DOHH2 (cell line): Measurements from ENCODE around the gene CELF5.

Experiments
- CTCF ChIP-seq: fragments of 200-600 bp; sonication (generic); IDR thresholded peaks from one replicate; pipeline ENCODE4 v1.5.1; 2014; ENCODE audit warnings: antibody characterized with exemption, mild to moderate bottlenecking, low read depth, low read length; ENCODE audit not compliant: poor library complexity, severe bottlenecking
- EZH2phosphoT487 ChIP-seq: fragments of 200-600 bp; sonication (generic); IDR thresholded peaks from 2 replicates; pipeline ENCODE4 v1.6.1; 2017; ENCODE audit warnings: borderline replicate concordance, mild to moderate bottlenecking, antibody characterized with exemption, low read length, moderate library complexity, mixed read lengths

DNA sequence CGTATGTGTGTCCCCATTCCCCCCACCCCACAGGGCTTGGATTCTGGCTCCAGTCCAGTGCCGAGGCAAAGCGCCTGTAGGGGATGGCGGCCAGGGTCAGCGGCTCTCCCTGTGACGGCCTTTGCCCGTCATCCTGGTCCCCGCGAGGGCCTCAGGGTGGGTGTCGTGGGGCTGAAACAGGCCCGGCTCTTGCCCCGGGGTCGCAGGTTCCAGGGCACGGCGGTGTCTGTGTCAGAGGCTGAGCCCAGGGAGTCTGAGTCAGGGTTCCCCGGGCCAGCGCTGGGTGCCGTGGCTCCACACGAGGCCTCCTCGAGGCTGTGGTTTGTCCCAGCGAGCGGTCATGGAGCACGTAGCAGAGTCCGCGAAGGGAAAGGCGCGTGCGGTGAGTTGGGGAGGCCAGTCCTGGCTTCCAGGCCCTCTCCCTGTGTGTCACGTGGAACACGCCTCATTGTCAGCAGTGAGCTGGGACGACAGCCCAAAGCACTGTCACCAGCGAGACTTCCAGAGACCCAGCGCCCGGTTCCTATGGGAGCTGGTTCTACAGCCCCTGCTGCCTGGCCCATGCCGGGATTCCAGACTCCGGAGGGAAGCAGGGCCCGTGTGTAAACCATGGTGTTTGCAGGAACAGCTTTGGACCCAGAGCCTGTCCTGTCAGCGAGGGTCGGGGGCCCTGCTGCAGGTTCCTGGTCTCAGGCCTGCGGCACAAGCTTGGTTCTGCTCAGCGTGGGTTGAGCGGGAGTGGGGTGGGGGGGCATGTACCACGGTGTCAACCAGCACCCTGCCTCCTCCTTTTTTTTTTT is 25.4 kb upstream of the CELF5 start:
- TF ChIP-seq CTCF (no peak), EZH2phosphoT487 (no peak)
